Measurements from ENCODE around the gene KCNT2. TPM values are rescaled to one million over a fixed set of nuclear protein-coding genes. Genes with fewer than 3 reads are reported as not detected.

The KCNT2 gene
- total RNA-seq, 2 experiments from 2014 or later: not detected

- Histone ChIP-seq H3K36me3 (ENCODE audit: insufficient read depth, low read length) (no peaks in the 10 kb centered on the region), H3K4me3 (ENCODE audit: low read depth, low read length, poor library complexity, severe bottlenecking) (no peak overlapping the region), H3K4me2 (ENCODE audit: low read length) (no peak overlapping the region), H3K27ac (ENCODE audit: low read depth, low read length, poor library complexity, severe bottlenecking) (no peak overlapping the region), H4K20me1 (ENCODE audit: insufficient read depth, low read length) (no peaks in the 10 kb centered on the region), H2AFZ (ENCODE audit: low read length) (no peak overlapping the region), H3K9me2 (ENCODE audit: insufficient read depth, low read length) (no peaks in the 10 kb centered on the region), H3K79me2 (ENCODE audit: insufficient read depth, low read depth, low read length) (no peaks in the 10 kb centered on the region), H3K4me1 (ENCODE audit: insufficient read depth, low read length, poor library complexity, severe bottlenecking) (no peaks in the 10 kb centered on the region), H3K9me3 (ENCODE audit: low read length) (no peaks in the 10 kb centered on the region)
- POLR2A ChIA-PET: interaction anchor here (1.3 kb wide), 1 partner anchor 10 kb away, joined by 3 read pairs; no protein-coding TSS in a partner anchor
- DNase-seq (ENCODE audit: low spot score): no peak
- TF ChIP-seq, protein P1, sequence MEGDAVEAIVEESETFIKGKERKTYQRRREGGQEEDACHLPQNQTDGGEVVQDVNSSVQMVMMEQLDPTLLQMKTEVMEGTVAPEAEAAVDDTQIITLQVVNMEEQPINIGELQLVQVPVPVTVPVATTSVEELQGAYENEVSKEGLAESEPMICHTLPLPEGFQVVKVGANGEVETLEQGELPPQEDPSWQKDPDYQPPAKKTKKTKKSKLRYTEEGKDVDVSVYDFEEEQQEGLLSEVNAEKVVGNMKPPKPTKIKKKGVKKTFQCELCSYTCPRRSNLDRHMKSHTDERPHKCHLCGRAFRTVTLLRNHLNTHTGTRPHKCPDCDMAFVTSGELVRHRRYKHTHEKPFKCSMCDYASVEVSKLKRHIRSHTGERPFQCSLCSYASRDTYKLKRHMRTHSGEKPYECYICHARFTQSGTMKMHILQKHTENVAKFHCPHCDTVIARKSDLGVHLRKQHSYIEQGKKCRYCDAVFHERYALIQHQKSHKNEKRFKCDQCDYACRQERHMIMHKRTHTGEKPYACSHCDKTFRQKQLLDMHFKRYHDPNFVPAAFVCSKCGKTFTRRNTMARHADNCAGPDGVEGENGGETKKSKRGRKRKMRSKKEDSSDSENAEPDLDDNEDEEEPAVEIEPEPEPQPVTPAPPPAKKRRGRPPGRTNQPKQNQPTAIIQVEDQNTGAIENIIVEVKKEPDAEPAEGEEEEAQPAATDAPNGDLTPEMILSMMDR (conservative IDR thresholded peaks at IDR 0.05; ENCODE audit: low read length): no peak
- no peak for TF ChIP-seq EZH2phosphoT487 (IDR thresholded peaks at IDR 0.05; ENCODE audit: borderline replicate concordance, low read depth, low read length)
- no TSS peak for BruUV-seq (replicated peaks)
- intact Hi-C loops (cut with micrococcal nuclease; ENCODE audit: unreplicated experiment): no loop called here
- CTCF ChIA-PET (ENCODE audit: unreplicated experiment): no interaction called here
These were observed 169.9 kb downstream of the KCNT2 start for GRCh38 chr1:196438329-196438728.

DNA sequence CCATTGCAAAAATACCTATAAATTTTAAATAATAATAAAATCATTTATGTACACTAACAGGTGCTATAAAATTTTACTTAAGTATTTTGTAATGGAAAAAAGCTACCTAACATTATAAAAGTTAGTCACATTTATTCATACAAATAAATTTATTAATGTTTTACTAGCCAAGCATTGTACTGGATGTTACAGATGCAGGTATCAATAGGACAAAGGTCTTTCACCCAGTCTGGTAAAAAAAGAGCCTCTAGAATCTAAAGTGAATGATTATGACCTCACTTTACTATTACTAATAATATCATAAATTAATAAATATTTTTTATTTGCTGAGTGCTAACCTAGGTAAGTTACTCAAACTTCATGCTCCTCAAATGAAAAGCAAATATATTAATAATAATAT lies 170.6 kb downstream of the KCNT2 start:
- H3K9me3 ChIP-seq (ENCODE audit: low read length): no peaks in the 10 kb centered on the region
- H3K36me3 ChIP-seq (ENCODE audit: insufficient read depth, low read length): no peaks in the 10 kb centered on the region
- no peaks in the 10 kb centered on the region for H3K79me2 ChIP-seq (ENCODE audit: insufficient read depth, low read depth, low read length)
- ChIA-PET POLR2A (interaction anchor here (1.0 to 1.3 kb wide), 2 partner anchors 9 to 26 kb away, joined by 3 read pairs; no protein-coding TSS in a partner anchor), CTCF (ENCODE audit: unreplicated experiment) (no interaction called here)
- intact Hi-C loops (cut with micrococcal nuclease; ENCODE audit: unreplicated experiment): no loop called here
- no peak overlapping the region for H3K4me2 ChIP-seq (ENCODE audit: low read length)
- TF ChIP-seq, protein P1 (conservative IDR thresholded peaks at IDR 0.05; ENCODE audit: low read length): no peak
- TF ChIP-seq EZH2phosphoT487 (IDR thresholded peaks at IDR 0.05; ENCODE audit: borderline replicate concordance, low read depth, low read length): no peak
- no peak overlapping the region for H3K4me3 ChIP-seq (ENCODE audit: low read depth, low read length, poor library complexity, severe bottlenecking)
- no peak for DNase-seq (ENCODE audit: low spot score)
- no peaks in the 10 kb centered on the region for H4K20me1 ChIP-seq (ENCODE audit: insufficient read depth, low read length)
- H3K27ac ChIP-seq (ENCODE audit: low read depth, low read length, poor library complexity, severe bottlenecking): no peak overlapping the region
- no peaks in the 10 kb centered on the region for H3K4me1 ChIP-seq (ENCODE audit: insufficient read depth, low read length, poor library complexity, severe bottlenecking)
- BruUV-seq (replicated peaks): no TSS peak
- H3K9me2 ChIP-seq (ENCODE audit: insufficient read depth, low read length): no peaks in the 10 kb centered on the region
- H2AFZ ChIP-seq (ENCODE audit: low read length): no peak overlapping the region

- H3K9me3 ChIP-seq (ENCODE audit: low read length): no peaks in the 10 kb centered on the region
- no peak overlapping the region for H2AFZ ChIP-seq (ENCODE audit: low read length)
- no peaks in the 10 kb centered on the region for H3K36me3 ChIP-seq (ENCODE audit: insufficient read depth, low read length)
- intact Hi-C loops (cut with micrococcal nuclease; ENCODE audit: unreplicated experiment): no loop called here
- BruUV-seq (replicated peaks): no TSS peak
- H3K79me2 ChIP-seq (ENCODE audit: insufficient read depth, low read depth, low read length): no peaks in the 10 kb centered on the region
- H3K4me1 ChIP-seq (ENCODE audit: insufficient read depth, low read length, poor library complexity, severe bottlenecking): no peaks in the 10 kb centered on the region
- H3K4me2 ChIP-seq (ENCODE audit: low read length): no peak overlapping the region
- ChIA-PET CTCF (ENCODE audit: unreplicated experiment) (no interaction called here), POLR2A (no interaction called here)
- DNase-seq (ENCODE audit: low spot score): no peak
- H3K27ac ChIP-seq (ENCODE audit: low read depth, low read length, poor library complexity, severe bottlenecking): no peak overlapping the region
- no peak overlapping the region for H3K4me3 ChIP-seq (ENCODE audit: low read depth, low read length, poor library complexity, severe bottlenecking)
- H4K20me1 ChIP-seq (ENCODE audit: insufficient read depth, low read length): no peaks in the 10 kb centered on the region
- TF ChIP-seq, protein P1 (conservative IDR thresholded peaks at IDR 0.05; ENCODE audit: low read length): no peak
- TF ChIP-seq EZH2phosphoT487 (IDR thresholded peaks at IDR 0.05; ENCODE audit: borderline replicate concordance, low read depth, low read length): no peak
- H3K9me2 ChIP-seq (ENCODE audit: insufficient read depth, low read length): no peaks in the 10 kb centered on the region
These were observed 175.2 kb downstream of the KCNT2 start for GRCh38 chr1:196433000-196433399.
